Vagina (tissue), 2 donors: ENCODE measurements around the gene MTA1. TPM values are rescaled to one million over a fixed set of nuclear protein-coding genes. Genes with fewer than 3 reads are reported as not detected.

ENCODE experiments used
- DNase-seq, 2 donors: peaks; one replicate each; pipeline ENCODE4 v3.0.0-alpha.2; 2017; ENCODE audit errors: extremely low spot score in 2 of 2
- H3K27ac ChIP-seq: fragments of 200-600 bp; sonication (generic); one replicate; pipeline ENCODE4 v1.5.1; 2019
- H3K27me3 ChIP-seq: fragments of 200-600 bp; sonication (generic); one replicate; pipeline ENCODE4 v1.5.1; 2019
- H3K36me3 ChIP-seq, 2 donors: fragments of 200-600 bp; sonication (generic); one replicate each; pipeline ENCODE4 v1.5.1; 2017 to 2019
- H3K4me1 ChIP-seq: fragments of 200-600 bp; sonication (generic); one replicate; pipeline ENCODE4 v1.5.1; 2019
- H3K4me3 ChIP-seq, 2 donors: fragments of 200-600 bp; sonication (generic); 1 replicate in 1 of 2; 2 replicates in 1 of 2; pipeline ENCODE4 v1.5.1; 2016 to 2019
- H3K9me3 ChIP-seq: fragments of 200-600 bp; sonication (generic); one replicate; pipeline ENCODE4 v1.5.1; 2019
- CTCF ChIP-seq, 3 experiments: fragments of 450-650 bp in 2 of 3; fragments of 200-600 bp in 1 of 3; sonication (generic) in 1 of 3; IDR thresholded peaks; one replicate each; pipeline ENCODE4 v1.5.1; 2017 to 2019; ENCODE audit warnings: antibody characterized with exemption in 3 of 3, mild to moderate bottlenecking in 2 of 3, moderate library complexity in 2 of 3
- POLR2A ChIP-seq, 2 donors: fragments of 450-650 bp; IDR thresholded peaks; one replicate each; pipeline ENCODE4 v1.6.1; 2017; ENCODE audit warnings: antibody characterized with exemption in 2 of 2, mild to moderate bottlenecking in 2 of 2, moderate library complexity in 2 of 2
- POLR2AphosphoS5 ChIP-seq, 2 donors: sonication (generic); formaldehyde crosslinking; IDR thresholded peaks; one replicate each; pipeline ENCODE4 v1.9.0; 2017; ENCODE audit warnings: antibody characterized with exemption in 2 of 2, mild to moderate bottlenecking in 2 of 2, low read depth in 1 of 2; ENCODE audit not compliant: insufficient read depth in 1 of 2
- intact Hi-C: fragments of 100-400 bp; cut with DNase I; formaldehyde crosslinking; loops from one replicate; pipeline ENCODE4 v1.15.1; 2023
- total RNA-seq: library from RNA; depleted of rRNA; stranded (reverse); fragments of >200 nt; gene quantifications from one replicate; pipeline ENCODE4 v1.2.3, GENCODE V29; 2016

Gene MTA1
- total RNA-seq, 1 donor from 2014 or later, result 82.7 TPM

GRCh38 chr14:105381446-105382342, 37.9 kb upstream of the MTA1 start:
- no peak overlapping the region for H3K4me3 ChIP-seq
- H3K4me1 ChIP-seq, result no peaks in the 10 kb centered on the region
- H3K27ac ChIP-seq, result no peak overlapping the region
- intact Hi-C loops, result no loop called here
- no peaks in the 10 kb centered on the region for H3K9me3 ChIP-seq
- no peaks in the 10 kb centered on the region for H3K27me3 ChIP-seq
- no peak for DNase-seq
- H3K36me3 ChIP-seq, result peaks cover 0 to 40% of the 10 kb centered on the region in 2 donors
- TF ChIP-seq CTCF (IDR thresholded peaks at IDR 0.05) (no peak), POLR2A (IDR thresholded peaks at IDR 0.05) (no peak), POLR2AphosphoS5 (IDR thresholded peaks at IDR 0.05; ENCODE audit: insufficient read depth in 1 of 2, low read depth in 1 of 2) (no peak)

- DNase-seq, result no peak
- Histone ChIP-seq H3K9me3 (no peaks in the 10 kb centered on the region), H3K27ac (no peak overlapping the region), H3K4me3 (no peak overlapping the region), H3K4me1 (no peaks in the 10 kb centered on the region), H3K36me3 (peaks cover 0 to 40% of the 10 kb centered on the region in 2 donors), H3K27me3 (no peaks in the 10 kb centered on the region)
- intact Hi-C loops, result no loop called here
- TF ChIP-seq POLR2A (IDR thresholded peaks at IDR 0.05), result no peak
- no peak for TF ChIP-seq POLR2AphosphoS5 (IDR thresholded peaks at IDR 0.05; ENCODE audit: insufficient read depth in 1 of 2, low read depth in 1 of 2)
- no peak for TF ChIP-seq CTCF (IDR thresholded peaks at IDR 0.05)
Measured at GRCh38 chr14:105382343-105383082, 37.1 kb upstream of the MTA1 start.

GRCh38 chr14:105383083-105383730, 36.4 kb upstream of the MTA1 start:
- DNase-seq, result no peak
- no peak for TF ChIP-seq POLR2A (IDR thresholded peaks at IDR 0.05)
- TF ChIP-seq POLR2AphosphoS5 (IDR thresholded peaks at IDR 0.05; ENCODE audit: insufficient read depth in 1 of 2, low read depth in 1 of 2), result no peak
- TF ChIP-seq CTCF (IDR thresholded peaks at IDR 0.05), result no peak
- H3K36me3 ChIP-seq, result peaks cover 0 to 40% of the 10 kb centered on the region in 2 donors
- H3K4me3 ChIP-seq, result no peak overlapping the region
- intact Hi-C loops, result no loop called here
- no peaks in the 10 kb centered on the region for H3K27me3 ChIP-seq
- no peaks in the 10 kb centered on the region for H3K9me3 ChIP-seq
- no peaks in the 10 kb centered on the region for H3K4me1 ChIP-seq
- no peak overlapping the region for H3K27ac ChIP-seq

- H3K4me1 ChIP-seq, result no peaks in the 10 kb centered on the region
- H3K27ac ChIP-seq, result no peak overlapping the region
- no peaks in the 10 kb centered on the region for H3K9me3 ChIP-seq
- H3K27me3 ChIP-seq, result no peaks in the 10 kb centered on the region
- H3K4me3 ChIP-seq, result no peak overlapping the region
- DNase-seq, result no peak
- TF ChIP-seq POLR2A (IDR thresholded peaks at IDR 0.05) (no peak), POLR2AphosphoS5 (IDR thresholded peaks at IDR 0.05; ENCODE audit: insufficient read depth in 1 of 2, low read depth in 1 of 2) (no peak), CTCF (IDR thresholded peaks at IDR 0.05) (no peak)
- intact Hi-C loops, result no loop called here
- peaks cover 0 to 40% of the 10 kb centered on the region in 2 donors for H3K36me3 ChIP-seq
Measured at GRCh38 chr14:105384041-105384557, 35.5 kb upstream of the MTA1 start.
